Measurements from ENCODE around the gene DENND1B.
A peak's percentile ranks its signal among the peaks of the same experiment; 100 is the strongest.

Gene DENND1B, protein sequence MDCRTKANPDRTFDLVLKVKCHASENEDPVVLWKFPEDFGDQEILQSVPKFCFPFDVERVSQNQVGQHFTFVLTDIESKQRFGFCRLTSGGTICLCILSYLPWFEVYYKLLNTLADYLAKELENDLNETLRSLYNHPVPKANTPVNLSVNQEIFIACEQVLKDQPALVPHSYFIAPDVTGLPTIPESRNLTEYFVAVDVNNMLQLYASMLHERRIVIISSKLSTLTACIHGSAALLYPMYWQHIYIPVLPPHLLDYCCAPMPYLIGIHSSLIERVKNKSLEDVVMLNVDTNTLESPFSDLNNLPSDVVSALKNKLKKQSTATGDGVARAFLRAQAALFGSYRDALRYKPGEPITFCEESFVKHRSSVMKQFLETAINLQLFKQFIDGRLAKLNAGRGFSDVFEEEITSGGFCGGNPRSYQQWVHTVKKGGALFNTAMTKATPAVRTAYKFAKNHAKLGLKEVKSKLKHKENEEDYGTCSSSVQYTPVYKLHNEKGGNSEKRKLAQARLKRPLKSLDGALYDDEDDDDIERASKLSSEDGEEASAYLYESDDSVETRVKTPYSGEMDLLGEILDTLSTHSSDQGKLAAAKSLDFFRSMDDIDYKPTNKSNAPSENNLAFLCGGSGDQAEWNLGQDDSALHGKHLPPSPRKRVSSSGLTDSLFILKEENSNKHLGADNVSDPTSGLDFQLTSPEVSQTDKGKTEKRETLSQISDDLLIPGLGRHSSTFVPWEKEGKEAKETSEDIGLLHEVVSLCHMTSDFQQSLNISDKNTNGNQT

DNA sequence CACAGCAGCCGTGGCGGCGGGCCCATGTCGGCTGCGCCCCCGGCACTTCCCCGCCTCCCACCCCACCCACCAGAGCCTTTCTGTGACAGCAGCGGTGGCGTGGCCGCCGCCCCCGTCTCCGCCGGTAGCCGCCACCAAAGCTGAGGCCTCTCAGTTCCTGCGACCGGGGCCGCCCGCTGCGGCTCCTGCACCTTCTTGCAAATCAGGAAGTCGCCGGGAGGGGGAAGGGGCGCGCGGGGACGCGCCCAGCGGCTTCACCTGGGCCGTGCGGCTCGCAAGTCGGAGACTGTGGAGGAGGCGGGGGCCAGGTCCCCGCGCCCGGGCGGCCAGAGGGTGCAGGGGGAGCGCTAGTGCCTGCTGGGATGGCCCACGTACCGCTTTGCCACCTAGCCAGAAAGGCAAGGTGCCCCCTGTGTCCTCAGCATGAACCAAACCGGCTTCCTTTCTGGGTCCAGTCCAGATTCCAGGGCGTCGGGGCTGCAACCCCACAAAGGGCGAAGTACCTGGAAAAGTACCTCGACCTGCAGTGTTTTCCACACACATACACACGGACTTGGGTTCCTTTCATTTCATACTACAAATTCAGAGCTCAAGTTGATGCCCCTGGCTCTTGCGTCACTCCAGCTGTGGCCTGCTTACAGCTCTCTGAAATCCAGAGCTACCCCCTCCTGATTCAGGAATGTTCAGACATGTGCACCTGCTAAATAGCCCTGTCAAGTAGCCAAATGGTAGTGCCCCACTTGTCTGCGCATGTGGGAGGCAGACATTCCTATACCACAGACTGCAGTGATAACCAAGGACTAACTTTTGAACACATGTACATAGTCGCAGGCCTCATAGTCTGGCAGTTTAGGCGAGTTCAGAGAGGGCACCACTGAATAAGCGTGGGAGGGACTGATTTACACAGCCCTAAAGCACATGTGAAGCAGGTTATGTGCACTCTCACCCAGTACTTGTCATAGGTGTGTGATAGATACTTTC, at the start of gene DENND1B:
Gene DENND1B (minus strand): TSS at position 199 of the 981 bp plus-strand sequence. CDS start 325 bp downstream, outside the sequence.
- peak; percentile 81 for DNase-seq (ENCODE audit: low read depth)

DNA sequence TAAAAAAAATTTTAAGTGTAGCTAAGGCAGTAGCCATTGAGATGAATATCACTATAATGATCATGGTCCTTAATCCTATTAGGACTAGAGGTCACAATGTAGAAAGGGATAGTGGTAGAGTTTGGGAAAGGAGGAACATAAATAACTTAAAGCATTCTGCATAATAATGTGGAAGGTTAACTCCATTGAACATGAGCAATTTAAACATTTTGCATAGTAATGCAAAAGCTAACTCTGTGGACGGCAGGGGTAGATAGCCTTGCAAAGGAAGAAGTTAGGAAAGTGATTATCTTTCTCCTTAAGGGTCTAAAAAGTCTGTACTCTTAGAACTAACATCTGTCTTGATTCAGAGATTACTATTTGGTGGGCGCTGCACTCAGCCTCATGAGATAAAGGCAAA, 39.0 kb upstream of the DENND1B start:
- DNase-seq (ENCODE audit: low read depth) = no peak

DNA sequence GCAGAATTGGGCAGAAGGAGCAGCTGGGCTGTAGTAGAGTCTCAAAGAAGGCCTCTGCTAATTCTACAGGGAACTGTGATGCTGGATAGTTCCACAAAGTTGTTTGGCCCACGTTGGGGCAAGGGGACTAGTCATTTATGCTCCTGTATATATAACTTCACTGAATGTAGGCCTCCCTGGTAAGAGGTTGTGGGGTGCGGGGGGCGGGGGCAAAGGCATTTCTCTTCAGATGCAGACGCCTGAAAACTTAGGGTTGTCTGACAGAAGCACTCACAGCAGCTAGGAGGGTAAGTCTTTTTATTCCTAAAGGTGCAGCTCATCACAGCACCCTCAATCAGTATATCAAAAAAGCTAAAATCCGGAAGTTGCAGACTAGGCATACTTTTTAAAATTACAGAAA, 38.5 kb upstream of the DENND1B start:
- DNase-seq (ENCODE audit: low read depth) = no peak

DNA sequence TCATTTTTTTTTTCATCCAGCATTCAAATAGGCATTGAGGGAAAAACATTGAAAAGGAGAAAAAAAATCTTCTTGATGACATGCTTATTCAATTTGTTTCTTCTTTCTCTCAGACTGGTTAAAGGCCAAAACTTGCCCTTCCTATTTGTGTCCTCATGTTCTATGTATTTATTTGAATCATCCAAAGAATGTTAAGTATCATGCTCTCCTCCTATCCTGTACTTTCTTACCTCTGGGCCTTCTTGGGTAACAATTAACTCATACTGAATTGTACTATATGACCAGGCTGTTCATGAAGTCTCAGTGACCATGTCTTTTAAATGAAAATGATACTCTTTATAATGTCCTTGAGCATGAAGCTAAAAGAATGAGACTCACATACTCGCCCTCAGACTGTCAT, 36.5 kb upstream of the DENND1B start:
- DNase-seq (ENCODE audit: low read depth) = no peak

DNA sequence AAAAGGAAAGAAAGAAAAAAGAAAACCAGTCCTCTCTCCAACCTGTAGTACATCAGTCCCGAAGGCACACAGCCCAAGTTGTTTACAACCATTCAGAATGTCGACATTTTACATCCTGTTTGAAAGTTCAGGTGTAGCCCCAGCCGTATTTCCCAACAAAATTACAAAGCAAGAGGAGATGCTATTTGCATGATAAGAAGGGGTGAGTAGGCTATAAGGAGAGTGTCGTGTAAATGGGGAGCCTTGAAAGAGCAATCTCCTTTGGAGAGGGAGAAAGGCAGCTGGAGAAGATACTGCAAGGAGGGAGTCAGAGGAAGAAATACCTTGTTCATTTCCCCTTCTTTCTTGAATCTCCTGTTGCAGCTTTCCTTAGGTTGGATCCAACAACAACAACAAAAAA, 35.5 kb upstream of the DENND1B start:
- DNase-seq (ENCODE audit: low read depth) = no peak

DNA sequence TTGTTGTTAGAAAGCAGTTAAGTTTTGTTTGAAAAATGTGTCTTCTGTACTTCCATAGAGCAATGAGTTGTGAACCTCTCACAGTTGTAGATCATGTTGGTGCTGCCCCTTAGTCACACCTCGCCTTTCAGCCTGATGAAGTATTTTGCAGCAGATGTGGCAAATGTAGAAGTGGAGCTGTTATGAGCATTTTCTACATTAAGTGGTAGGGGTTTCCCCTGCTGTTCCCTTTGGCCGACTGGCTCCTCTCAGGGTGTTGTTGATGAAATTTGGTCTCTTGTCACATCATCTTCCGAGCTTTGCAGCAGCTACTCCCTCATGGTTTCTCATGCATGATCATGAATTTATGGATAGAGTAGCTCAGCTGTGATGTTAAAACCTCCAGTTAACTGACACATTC, 33.6 kb upstream of the DENND1B start:
- no peak for DNase-seq (ENCODE audit: low read depth)

DNA sequence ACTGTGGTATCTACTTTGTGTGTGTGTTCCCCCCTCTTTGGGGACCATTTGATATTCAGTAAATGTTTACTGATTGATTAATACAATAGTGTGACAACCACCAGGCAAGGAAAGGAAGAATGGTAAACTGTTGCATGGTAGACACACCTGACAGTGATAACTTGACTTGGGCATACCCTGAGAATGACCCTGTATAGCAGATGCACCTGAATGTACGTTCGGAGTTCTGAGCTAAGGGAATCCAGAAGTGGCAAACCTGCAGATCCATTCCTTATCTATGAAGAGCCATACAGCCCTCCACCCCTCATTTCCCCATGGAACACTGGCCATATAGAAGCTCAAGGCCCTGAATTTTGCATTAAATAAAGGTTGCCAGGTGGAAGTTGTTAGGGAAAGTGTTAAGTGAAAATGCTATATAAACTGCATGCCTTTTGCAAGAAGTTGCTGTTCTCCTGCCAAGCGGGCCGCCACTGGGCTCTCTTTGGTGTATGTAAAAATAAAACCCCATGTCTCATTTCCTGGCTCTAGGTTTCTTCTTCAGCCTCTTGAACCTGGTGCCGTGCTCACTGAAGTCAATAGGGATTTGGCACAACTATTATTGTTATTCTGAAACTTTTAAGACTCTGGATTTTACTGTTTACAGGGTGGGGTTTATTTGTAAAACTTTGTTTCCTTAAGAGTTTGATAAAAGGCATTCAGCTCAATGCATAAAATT, 32.6 kb upstream of the DENND1B start:
- DNase-seq (ENCODE audit: low read depth) = no peak

DNA sequence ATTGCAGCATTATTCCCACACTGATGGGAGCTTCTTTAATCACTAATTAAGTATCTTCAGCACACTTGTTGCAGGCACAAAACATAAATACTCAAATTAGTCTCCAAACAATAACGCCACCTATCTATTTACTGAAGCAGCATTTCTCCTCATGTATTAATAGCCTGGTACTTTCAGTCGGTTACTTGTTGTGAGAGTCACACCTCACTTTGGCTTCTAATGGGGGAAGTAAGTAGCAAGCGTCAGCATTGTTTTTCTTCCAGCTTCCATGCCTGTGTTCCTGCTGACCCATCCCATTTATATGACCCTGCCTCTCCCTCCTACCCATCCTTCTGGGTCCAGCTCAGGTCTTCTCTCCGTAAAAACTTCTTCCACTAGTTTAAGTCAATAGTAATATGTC, 31.9 kb upstream of the DENND1B start:
- no peak for DNase-seq (ENCODE audit: low read depth)

DNA sequence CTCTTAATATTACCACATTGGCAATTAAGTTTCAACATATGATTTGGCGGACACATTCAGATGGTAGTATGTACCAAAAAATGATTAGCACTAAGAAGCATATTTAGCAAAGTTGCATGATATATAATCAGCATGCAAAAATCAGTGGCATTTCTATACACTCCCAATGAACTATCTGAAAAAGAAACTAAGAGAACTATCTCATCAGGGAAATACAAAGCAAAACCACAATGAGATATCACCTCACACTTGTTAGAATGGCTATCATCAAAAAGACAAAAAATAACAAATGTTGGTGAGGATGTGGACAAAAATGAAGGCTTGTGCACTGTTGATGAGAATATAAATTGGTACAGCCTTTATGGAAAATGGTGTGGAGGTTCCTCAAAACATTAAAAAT, 31.4 kb upstream of the DENND1B start:
- DNase-seq (ENCODE audit: low read depth) = no peak

DNA sequence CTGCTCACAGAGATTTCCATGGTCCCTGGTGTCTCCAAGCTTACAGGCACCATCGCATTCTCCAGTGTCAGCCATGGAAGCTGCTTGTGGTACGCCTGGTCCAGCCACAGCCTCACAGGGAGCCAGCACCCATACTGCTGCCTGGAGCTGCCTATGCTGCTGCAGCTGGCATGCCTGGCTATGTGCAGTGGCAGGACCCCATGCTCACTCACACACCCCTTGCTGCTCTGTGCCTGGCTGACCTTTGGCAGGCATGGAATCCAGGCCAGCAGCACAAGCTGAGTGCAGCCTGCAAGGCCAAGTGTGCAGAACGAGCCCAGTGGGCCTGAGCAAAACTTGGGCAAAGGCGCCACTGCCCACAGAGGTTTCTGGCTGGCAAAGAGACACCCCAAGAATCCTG, 26.4 kb upstream of the DENND1B start:
- DNase-seq (ENCODE audit: low read depth) = no peak

DNA sequence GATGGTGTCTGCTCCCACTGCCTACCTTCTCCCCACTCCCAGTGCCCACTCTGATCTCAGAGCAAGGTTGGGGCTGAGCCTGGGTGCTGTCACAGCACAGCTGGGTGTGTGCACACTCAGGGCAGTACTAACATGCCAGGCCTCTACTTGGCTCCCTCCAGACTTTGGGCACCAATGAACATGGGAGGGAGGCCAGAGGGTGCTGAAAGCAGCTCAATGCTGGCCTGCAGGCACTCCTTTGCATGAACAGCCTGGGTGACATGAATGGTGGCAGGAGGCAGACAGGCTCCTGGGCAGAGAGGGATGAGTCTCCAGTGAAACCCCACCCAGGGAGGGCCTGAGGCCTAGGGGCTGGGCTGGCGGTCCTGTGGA, 25.8 kb upstream of the DENND1B start:
- DNase-seq (ENCODE audit: low read depth) = no peak

DNA sequence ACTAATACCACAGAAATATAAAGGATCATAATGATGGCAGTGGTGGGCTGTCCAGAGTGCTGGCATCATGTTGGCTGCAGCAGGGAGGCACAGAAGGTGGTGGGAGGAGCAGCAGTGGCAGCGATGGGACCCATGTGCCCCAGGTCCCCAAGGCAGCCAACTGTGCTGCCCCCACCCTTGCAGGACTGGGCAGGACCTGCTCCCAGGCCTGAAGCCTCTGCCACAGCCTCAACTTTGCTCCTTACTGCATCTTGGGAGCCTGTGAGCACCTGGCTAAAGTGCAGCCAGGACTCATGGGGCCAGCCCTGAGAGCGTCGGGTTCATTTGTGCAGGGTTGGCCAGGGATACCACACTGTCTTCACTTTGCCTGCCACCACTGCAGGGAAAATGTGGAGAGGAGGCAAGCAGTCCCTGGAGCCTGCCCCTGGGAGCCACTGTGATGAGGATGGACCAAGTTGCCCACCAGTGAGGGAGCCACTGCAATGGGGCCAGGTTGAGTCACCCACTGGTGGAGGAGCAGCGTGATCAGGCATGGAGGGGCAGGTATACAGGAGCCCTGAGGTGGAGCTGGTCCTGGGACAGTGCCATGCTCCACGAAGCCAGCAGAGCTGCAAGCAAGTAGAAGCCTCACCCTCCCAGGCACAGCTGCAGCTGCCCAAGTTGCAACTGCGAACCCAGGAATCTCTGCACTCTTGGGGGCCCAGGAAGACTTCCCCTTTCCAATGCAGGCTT, 25.3 kb upstream of the DENND1B start:
- no peak for DNase-seq (ENCODE audit: low read depth)

DNA sequence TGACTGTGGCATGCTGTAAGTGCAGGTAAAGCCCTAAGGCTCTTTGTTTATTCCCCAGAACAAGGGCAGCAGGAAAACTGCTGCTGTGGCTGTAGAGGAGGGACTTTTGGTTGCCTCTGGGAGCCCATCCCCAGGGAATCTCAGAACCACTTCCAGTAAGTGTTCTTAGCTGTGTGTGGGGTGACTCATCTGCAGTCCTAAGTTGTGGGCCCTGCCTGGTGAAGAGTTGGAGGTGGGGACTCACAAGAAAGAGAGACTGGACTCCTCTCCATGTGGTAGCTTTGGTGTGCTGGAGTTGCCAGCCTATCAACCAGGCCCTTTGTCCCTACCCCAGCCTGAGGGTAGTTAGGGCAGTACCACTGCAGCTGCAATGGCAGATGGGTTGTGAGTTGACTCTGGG, 24.0 kb upstream of the DENND1B start:
- no peak for DNase-seq (ENCODE audit: low read depth)

DNA sequence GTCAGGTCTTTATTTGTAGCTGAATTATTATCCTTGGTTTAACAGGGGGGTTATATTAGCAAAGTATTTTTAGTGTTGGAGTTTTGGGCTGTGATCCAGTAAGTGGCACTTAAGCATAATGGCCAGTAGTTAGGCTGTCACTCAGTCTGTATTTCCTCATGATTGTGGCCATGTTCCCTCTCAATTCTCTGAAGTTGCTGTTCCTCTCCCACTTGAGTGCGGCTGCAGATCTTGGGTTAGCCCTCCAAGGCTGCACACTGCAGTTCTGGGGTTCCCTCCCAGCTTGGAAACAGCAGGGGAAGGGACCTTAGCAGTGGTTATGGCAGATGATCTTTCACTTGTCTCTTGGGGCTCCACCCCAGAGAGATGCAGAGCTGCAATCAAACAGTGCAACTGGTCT, 23.2 kb upstream of the DENND1B start:
- DNase-seq (ENCODE audit: low read depth) = no peak

DNA sequence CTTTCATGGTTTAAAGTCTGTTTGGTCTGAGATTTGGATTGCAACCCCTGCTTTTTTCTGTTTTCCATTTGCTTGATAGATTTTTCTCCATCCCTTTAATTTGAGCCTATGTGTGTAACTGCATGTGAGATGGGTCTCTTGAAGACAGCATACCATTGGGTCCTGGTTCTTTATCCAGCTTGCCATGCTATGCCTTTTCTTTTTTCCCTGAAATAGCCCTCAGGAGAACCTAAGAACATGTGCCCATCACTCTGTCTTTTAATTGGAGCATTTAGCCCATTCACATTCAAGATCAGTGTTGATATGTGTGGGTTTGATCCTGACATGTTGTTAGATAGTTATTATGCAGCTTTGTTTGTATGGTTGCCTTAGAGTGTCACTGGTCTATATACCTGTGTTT, 21.7 kb upstream of the DENND1B start:
- DNase-seq (ENCODE audit: low read depth) = no peak

DNA sequence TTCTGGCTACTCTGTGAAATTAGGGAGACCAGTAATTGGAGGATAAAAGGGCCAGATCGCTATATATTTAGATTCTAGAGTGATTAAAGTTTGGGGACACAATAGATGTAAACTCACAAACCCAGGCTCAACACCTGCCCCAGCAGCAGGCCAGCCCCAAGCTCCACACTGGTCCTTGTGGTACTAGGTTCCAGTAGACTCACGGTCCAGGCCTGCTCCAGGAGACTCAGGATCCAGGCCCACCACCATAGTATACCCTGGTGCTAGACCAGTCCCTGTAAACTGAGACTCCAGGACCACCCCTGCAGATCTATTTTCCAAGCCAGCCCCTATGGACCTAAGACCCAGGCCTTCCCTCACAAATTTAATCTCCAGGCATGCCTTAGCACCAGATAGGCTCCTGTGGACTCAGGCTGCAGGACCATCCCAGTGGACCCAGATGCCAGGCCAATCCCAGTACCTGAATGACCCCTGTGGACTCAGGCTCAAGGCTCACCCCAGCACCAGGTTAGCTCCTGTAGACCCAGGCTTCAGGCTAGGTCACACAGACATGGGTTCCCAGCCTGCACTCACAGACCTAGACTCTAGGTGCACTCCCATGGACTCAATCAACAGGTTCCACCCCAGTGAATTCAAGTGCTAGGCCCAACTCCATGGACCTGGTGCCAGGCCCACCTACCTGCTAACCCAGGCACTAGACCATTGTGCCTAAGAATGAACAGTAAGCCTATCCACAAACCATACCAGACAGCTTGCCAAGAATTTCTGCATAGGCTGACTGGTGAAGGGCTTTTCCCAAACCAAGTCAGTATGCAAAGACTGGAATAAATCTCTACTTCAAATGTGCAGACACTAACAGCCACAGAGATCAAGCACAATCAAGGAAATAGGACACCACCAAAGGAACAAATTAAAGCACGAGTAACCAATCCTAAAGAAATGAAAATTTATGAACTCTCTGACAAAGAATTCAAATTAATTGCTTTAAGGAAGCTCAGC, 13.8 kb upstream of the DENND1B start:
- no peak for DNase-seq (ENCODE audit: low read depth)

DNA sequence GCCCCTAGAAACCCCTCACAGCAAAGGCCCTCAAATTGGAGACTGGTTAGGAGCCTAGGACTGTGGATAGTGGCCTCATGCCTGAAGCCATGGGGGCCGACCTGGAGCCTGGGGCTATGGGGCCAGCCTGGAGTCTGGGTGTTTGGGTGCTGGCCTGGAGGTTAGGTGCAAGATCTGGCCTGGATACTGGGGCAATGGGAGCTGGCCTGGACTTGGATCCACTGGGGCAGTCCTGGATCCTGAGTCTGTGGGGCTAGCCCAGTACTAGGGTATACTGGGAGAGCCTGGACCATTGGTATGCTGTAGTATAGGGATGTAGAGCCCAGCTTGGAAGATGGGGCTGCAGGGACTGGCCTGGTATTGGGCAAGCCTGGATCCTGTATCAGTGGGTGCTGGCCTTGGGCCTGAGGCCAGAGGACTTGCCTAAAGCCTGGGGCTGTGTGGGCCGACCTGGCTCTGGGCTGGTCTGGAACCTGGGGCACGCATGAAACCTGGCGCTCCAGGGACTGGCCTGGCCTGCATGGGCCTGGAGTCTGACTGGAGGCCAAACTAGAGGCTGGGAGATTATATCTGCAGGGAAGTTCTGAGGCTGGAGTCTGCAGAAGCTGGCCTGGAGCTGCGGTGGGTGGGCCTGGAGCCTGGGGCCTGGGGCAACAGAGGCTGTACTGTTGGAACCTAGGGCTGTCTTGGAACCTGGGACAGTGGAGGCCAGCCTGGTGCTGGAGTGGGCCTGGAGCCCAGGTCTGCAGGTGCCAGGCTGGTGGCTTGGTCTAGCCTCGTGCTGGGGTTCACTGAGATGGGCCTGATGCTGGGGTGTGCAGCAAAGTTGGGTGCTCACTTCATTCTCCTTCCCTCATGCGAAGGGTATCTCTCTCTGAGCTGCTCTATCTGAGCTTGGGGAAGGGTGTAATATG, 12.6 kb upstream of the DENND1B start:
- no peak for DNase-seq (ENCODE audit: low read depth)

DNA sequence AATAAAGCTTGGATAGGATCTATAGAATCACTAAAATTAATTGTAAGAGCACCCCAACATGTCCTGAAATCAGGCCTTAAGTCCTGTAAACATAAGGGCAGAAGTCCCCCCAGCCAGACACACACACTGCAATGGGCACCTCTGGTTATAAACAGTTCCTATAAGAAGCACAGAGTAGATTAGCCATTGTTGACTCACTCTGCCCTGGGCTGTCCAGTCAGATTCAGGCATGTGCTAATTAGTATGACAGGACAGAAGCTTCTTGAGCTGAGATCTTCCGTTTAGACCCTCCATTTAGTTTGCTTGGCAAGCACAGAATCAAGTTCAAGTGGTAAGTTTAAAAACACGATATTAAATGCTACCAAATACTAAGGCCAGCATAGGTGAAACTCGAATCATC, 11.8 kb upstream of the DENND1B start:
- DNase-seq (ENCODE audit: low read depth) = no peak

DNA sequence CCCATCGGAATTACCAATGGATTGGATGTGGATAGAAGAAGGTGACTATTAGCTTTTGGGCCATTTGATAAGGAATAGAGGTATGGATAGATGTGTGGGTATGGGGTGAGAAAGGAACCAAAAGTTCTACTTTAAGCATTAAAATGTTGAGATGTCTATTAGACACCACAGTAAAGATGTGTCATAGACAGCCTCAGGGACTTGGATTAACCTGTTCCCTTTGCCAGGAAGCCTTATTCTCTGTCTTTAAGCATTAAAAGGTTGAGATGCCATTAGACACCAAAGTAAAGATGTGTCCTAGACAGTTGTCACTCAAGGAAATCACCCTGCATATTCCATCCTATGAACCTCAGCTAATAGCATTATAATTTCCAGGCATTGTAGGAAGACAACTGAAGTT, 11.0 kb upstream of the DENND1B start:
- DNase-seq (ENCODE audit: low read depth) = no peak
